CD4-positive, alpha-beta memory T cell (primary cell): Measurements from ENCODE around the gene VSTM5. TPM values are rescaled to one million over a fixed set of nuclear protein-coding genes. Genes with fewer than 3 reads are reported as not detected.

ENCODE experiments used
- polyA plus RNA-seq, 2 donors: library from polyadenylated mRNA; unstranded; fragments of 300-500 nt; fragmentation: Illumina TruSeq; gene quantifications; one replicate each; pipeline ENCODE4 v1.2.3, GENCODE V29; 2021
- total RNA-seq, 2 experiments: library from RNA; stranded (reverse); gene quantifications; one replicate each; pipeline ENCODE4 v1.2.3, GENCODE V29; 2021

The VSTM5 gene
- total and polyA plus RNA-seq, 4 experiments from 2014 or later, result not detected

Other genes with a start within 250 kb of the VSTM5 start
- gene CEP295, start 188.9 kb downstream of the VSTM5 start, total RNA-seq, result 10 to 100 TPM; 15.4 to 16.7 TPM
- 1 to 10 TPM in 1 of 2 donors, under 1 TPM in 1; 0.43 to 2.0 TPM for gene CEP295, start 188.9 kb downstream of the VSTM5 start, polyA plus RNA-seq
- 100 to 1,000 TPM; 198 to 199 TPM for gene TAF1D, start 109.1 kb downstream of the VSTM5 start, total RNA-seq
- 10 to 100 TPM; 17.4 to 29.8 TPM for gene TAF1D, start 109.1 kb downstream of the VSTM5 start, polyA plus RNA-seq
- gene C11orf54, start 108.9 kb downstream of the VSTM5 start, total RNA-seq, result 10 to 100 TPM; 31.2 to 36.4 TPM
- 10 to 100 TPM; 13.0 to 17.4 TPM for gene C11orf54, start 108.9 kb downstream of the VSTM5 start, polyA plus RNA-seq
- gene MED17, start 66.3 kb downstream of the VSTM5 start, total RNA-seq, result 10 to 100 TPM; 73.2 to 78.5 TPM
- 10 to 100 TPM; 11.3 to 30.8 TPM for gene MED17, start 66.3 kb downstream of the VSTM5 start, polyA plus RNA-seq
- gene HEPHL1, start 170.7 kb upstream of the VSTM5 start, total RNA-seq, result not detected
- not detected for gene HEPHL1, start 170.7 kb upstream of the VSTM5 start, polyA plus RNA-seq